Measurements from ENCODE around the gene POLN. TPM values are rescaled to one million over a fixed set of nuclear protein-coding genes. Genes with fewer than 3 reads are reported as not detected.
"Not testable (repeated sequence)": the region's sequence is repeated elsewhere in the genome, so short reads cannot be mapped to it uniquely, and the experiment has no call there.

POLN gene
- total and polyA plus RNA-seq, 11 donors: 0.38 to 4.5 (median 1.9) TPM

- intact Hi-C loops (cut with DNase I): no loop called here
- H3K36me3 ChIP-seq: peaks cover 0 to 12% (median 0%) of the 10 kb centered on the region in 9 donors
- no peak for TF ChIP-seq POLR2A (IDR thresholded peaks at IDR 0.05)
- TF ChIP-seq CTCF (IDR thresholded peaks at IDR 0.05): no peak
- ATAC-seq (peak in 3 of 4 donors; percentile 18 to 61 (median 58)), DNase-seq (no peak)
- 53 to 64% (median 62%) methylated on average over 5 of the region's 5 CpGs for WGBS, 4 donors
- H3K4me1 ChIP-seq: no peaks in the 10 kb centered on the region
- no peaks in the 10 kb centered on the region for H3K9me3 ChIP-seq
- no peak overlapping the region for H3K27ac ChIP-seq
- no peak overlapping the region for H3K4me3 ChIP-seq
- H3K27me3 ChIP-seq: no peaks in the 10 kb centered on the region
Observed at GRCh38 chr4:2166253-2166652, 75.7 kb downstream of the POLN start.

- H3K36me3 ChIP-seq: peaks cover 0 to 12% (median 0%) of the 10 kb centered on the region in 9 donors
- H3K4me1 ChIP-seq: no peaks in the 10 kb centered on the region
- WGBS, 4 donors: 94 to 97% (median 96%) methylated on average over 7 of the region's 7 CpGs
- DNase-seq: no peak
- H3K9me3 ChIP-seq: no peaks in the 10 kb centered on the region
- intact Hi-C loops (cut with DNase I): no loop called here
- no peak for TF ChIP-seq POLR2A (IDR thresholded peaks at IDR 0.05)
- no peak for TF ChIP-seq CTCF (IDR thresholded peaks at IDR 0.05)
- no peak for ATAC-seq
- no peak overlapping the region for H3K4me3 ChIP-seq
- no peaks in the 10 kb centered on the region for H3K27me3 ChIP-seq
- H3K27ac ChIP-seq: no peak overlapping the region
Observed at GRCh38 chr4:2165391-2165790, 76.5 kb downstream of the POLN start.

- Histone ChIP-seq H3K4me3 (no peak overlapping the region), H3K27ac (no peak overlapping the region), H3K9me3 (no peaks in the 10 kb centered on the region), H3K36me3 (no peaks in the 10 kb centered on the region), H3K27me3 (no peaks in the 10 kb centered on the region), H3K4me1 (no peaks in the 10 kb centered on the region)
- TF ChIP-seq POLR2A (IDR thresholded peaks at IDR 0.05) (no peak), CTCF (IDR thresholded peaks at IDR 0.05) (no peak)
- no peak for ATAC-seq
- WGBS, 4 donors: 71 to 81% (median 74%) methylated on average over 19 of the region's 19 CpGs
- intact Hi-C loops (cut with DNase I): no loop called here
- no peak for DNase-seq
Observed at GRCh38 chr4:2163311-2163821, 78.6 kb downstream of the POLN start.

DNA sequence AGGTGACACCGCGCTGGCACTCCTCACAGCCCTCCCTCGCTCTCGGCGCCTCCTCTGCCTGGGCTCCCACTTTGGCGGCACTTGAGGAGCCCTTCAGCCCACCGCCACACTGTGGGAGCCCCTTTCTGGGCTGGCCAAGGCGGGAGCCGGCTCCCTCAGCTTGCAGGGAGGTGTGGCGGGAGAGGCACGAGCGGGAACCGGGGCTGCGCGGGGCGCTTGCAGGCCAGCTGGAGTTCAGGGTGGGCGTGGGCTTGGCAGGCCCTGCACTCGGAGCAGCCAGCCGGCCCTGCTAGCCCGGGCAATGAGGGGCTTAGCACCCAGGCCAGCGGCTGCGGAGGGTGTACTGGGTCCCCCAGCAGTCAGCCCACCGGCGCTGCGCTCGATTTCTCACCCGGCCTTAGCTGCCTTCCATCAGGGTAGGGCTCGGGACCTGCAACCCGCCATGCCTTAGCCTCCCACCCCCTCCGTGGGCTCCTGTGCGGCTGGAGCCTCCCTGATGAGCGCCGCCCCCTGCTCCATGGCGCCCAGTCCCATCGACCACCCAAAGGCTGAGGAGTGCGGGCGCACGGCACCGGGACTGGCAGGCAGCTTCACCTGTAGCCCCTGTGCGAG, 80.7 kb downstream of the POLN start:
- WGBS, 4 donors: 93 to 95% (median 94%) methylated on average over 18 to 40 of the region's 40 CpGs
- H3K4me3 ChIP-seq; DNase-seq; H3K9me3 ChIP-seq; H3K36me3 ChIP-seq; ATAC-seq; intact Hi-C loops (cut with DNase I); H3K27me3 ChIP-seq; H3K27ac ChIP-seq; H3K4me1 ChIP-seq: not testable (repeated sequence)

- TF ChIP-seq CTCF (IDR thresholded peaks at IDR 0.05): no peak
- TF ChIP-seq POLR2A (IDR thresholded peaks at IDR 0.05): no peak
- intact Hi-C loops (cut with DNase I): no loop called here
- no peaks in the 10 kb centered on the region for H3K36me3 ChIP-seq
- H3K4me1 ChIP-seq: no peaks in the 10 kb centered on the region
- no peak overlapping the region for H3K4me3 ChIP-seq
- 78 to 89% (median 85%) methylated on average over 2 of the region's 2 CpGs for WGBS, 4 donors
- peaks cover 0 to 4% (median 0%) of the 10 kb centered on the region in 12 donors for H3K9me3 ChIP-seq
- DNase-seq: no peak
- ATAC-seq: no peak
- no peak overlapping the region for H3K27ac ChIP-seq
- H3K27me3 ChIP-seq: no peaks in the 10 kb centered on the region
Observed at GRCh38 chr4:2159931-2160330, 82.0 kb downstream of the POLN start.
